Lower lobe of right lung (tissue), 2 donors: ENCODE data around the gene CKMT2. TPM values are rescaled to one million over a fixed set of nuclear protein-coding genes. Genes with fewer than 3 reads are reported as not detected.

Source experiments
- ATAC-seq, 2 donors: fragments of 200-7000 bp; cut with Tn5 transposase; one replicate each; pipeline ENCODE4 v1.9.1; 2020 to 2022; ENCODE audit warnings: mild to moderate bottlenecking in 2 of 2, moderate library complexity in 2 of 2
- DNase-seq: peaks from one replicate; pipeline ENCODE4 v3.0.0-alpha.2; 2020
- H3K27ac ChIP-seq: fragments of 200-600 bp; one replicate; pipeline ENCODE4 v1.8.0; 2022
- H3K27me3 ChIP-seq: fragments of 200-600 bp; one replicate; pipeline ENCODE4 v1.8.0; 2022; ENCODE audit warnings: low read depth
- H3K36me3 ChIP-seq: fragments of 200-600 bp; one replicate; pipeline ENCODE4 v1.8.0; 2022; ENCODE audit warnings: mild to moderate bottlenecking
- H3K4me1 ChIP-seq: fragments of 200-600 bp; one replicate; pipeline ENCODE4 v1.8.0; 2022
- H3K4me3 ChIP-seq: fragments of 200-600 bp; one replicate; pipeline ENCODE4 v1.8.0; 2022; ENCODE audit warnings: mild to moderate bottlenecking
- H3K9me3 ChIP-seq: fragments of 200-600 bp; one replicate; pipeline ENCODE4 v1.8.0; 2022
- intact Hi-C: fragments of 100-400 bp; cut with DNase I; formaldehyde crosslinking; loops from one replicate; pipeline ENCODE4 v1.11.0; 2022
- total RNA-seq: library from RNA; stranded (reverse); fragmentation: NEBNext Ultra II Directional; extraction: Animal tissue kit (Norgen Biotek cat#: 25700); gene quantifications from one replicate; pipeline ENCODE4 v1.2.1, GENCODE V29; 2021
- TF ChIP-seq, protein P1 (sequence below): fragments of 200-600 bp; IDR thresholded peaks from one replicate; pipeline ENCODE4 v1.8.0; 2022; ENCODE audit warnings: antibody characterized with exemption, mild to moderate bottlenecking
- donor health status: DM: no; HTN: yes; CAD: no; lungs with severe emphysema.

The CKMT2 gene
- total RNA-seq, 1 donor from 2014 or later, result 1.4 TPM

DNA sequence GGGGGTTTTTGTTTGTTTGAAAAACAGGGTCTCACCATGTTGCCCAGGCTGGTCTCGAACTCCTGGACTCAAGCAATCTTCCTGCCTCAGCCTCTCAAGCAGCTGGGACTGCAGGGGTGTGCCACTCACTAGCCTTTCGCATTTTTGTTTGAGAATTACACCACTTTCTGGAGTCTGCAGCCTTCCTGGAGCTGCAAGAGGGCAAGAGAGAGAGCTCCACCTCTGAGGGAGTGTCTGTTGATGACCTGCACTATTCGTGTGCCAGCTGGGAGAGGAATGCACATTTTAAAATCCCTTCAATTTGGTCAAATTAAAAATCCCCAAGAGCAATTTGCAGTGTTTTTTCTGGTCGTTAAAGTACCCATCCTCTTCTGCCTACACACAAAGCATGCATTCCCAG is 5.0 kb upstream of the CKMT2 start:
- ATAC-seq, result no peak
- intact Hi-C loops, result no loop called here

DNA sequence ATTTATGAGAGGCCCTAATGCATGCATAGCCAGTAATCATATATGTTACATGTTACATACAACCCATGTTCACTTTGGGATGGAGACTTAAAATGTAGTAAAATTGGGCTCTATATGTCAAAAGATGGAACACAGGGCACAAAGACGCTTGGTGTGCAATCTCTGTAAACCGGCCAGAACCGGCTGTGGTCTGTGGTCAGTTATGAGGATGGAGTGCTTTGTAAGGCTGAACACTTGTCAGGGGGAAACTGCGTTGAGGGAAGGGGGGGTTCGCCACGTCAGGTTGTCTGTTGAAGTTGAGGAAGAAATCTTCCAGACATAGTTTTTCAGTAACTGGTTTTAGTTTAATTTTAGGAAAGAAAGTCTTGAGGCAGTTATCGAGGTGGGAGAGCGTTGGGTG is 2.7 kb upstream of the CKMT2 start:
- intact Hi-C loops, result loop anchor here (5.0 kb wide), 1 partner anchor 62 kb away; no protein-coding TSS in a partner anchor

More for the DNA sequence above, 5.0 kb upstream of the CKMT2 start:
- Histone ChIP-seq H3K27me3 (no peaks in the 10 kb centered on the region), H3K4me1 (peaks cover 8% of the 10 kb centered on the region), H3K9me3 (no peaks in the 10 kb centered on the region), H3K27ac (no peak overlapping the region), H3K36me3 (no peaks in the 10 kb centered on the region), H3K4me3 (no peak overlapping the region)
- DNase-seq, result no peak
- TF ChIP-seq, protein P1, sequence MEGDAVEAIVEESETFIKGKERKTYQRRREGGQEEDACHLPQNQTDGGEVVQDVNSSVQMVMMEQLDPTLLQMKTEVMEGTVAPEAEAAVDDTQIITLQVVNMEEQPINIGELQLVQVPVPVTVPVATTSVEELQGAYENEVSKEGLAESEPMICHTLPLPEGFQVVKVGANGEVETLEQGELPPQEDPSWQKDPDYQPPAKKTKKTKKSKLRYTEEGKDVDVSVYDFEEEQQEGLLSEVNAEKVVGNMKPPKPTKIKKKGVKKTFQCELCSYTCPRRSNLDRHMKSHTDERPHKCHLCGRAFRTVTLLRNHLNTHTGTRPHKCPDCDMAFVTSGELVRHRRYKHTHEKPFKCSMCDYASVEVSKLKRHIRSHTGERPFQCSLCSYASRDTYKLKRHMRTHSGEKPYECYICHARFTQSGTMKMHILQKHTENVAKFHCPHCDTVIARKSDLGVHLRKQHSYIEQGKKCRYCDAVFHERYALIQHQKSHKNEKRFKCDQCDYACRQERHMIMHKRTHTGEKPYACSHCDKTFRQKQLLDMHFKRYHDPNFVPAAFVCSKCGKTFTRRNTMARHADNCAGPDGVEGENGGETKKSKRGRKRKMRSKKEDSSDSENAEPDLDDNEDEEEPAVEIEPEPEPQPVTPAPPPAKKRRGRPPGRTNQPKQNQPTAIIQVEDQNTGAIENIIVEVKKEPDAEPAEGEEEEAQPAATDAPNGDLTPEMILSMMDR, result no peak

DNA sequence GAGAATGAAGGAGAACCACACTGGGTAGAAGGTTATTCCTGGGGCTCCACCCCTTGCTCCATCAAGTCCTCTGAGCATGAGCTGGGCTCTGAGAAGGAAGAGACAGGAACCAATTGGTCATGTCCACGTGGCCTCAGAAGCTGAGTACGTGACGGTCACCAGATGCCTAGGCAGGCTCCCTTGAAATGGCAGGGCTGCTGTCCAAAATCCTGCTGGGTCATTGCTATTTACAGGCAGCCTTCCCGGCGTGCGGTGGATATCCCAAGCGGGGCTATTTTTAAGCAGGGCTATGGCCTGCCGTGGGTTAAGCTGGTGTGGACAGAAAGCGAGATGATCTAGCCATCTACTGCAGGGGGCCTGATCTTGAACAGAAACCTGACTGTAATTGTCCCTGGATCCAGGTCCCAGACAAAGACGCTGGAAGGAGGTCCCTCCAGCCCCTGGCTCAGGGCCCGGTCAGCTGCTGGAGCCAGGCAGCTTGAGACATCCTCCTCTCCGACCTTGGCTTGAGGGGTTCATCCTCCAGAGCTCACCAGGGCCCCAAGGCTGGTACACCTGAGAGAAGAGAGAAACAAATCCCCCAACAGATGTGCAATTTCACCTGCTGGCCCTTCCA is 550 bp upstream of the CKMT2 start:
- ATAC-seq (peak; percentile 17 to 24), DNase-seq (no peak)
- Histone ChIP-seq H3K36me3 (no peaks in the 10 kb centered on the region), H3K4me3 (peak overlapping the region; percentile 47), H3K4me1 (peaks cover 29% of the 10 kb centered on the region), H3K27me3 (no peaks in the 10 kb centered on the region), H3K9me3 (no peaks in the 10 kb centered on the region), H3K27ac (peak overlapping the region; percentile 11)
- TF ChIP-seq, protein P1, result no peak
- intact Hi-C loops, result loop anchor here (5.0 kb wide), 1 partner anchor 60 kb away; no protein-coding TSS in a partner anchor

More for the DNA sequence above, 2.7 kb upstream of the CKMT2 start:
- H3K27me3 ChIP-seq, result no peaks in the 10 kb centered on the region
- H3K4me1 ChIP-seq, result peaks cover 22% of the 10 kb centered on the region
- DNase-seq, result no peak
- TF ChIP-seq, protein P1, result no peak
- H3K27ac ChIP-seq, result no peak overlapping the region
- no peaks in the 10 kb centered on the region for H3K36me3 ChIP-seq
- ATAC-seq, result no peak
- no peaks in the 10 kb centered on the region for H3K9me3 ChIP-seq
- H3K4me3 ChIP-seq, result no peak overlapping the region

DNA sequence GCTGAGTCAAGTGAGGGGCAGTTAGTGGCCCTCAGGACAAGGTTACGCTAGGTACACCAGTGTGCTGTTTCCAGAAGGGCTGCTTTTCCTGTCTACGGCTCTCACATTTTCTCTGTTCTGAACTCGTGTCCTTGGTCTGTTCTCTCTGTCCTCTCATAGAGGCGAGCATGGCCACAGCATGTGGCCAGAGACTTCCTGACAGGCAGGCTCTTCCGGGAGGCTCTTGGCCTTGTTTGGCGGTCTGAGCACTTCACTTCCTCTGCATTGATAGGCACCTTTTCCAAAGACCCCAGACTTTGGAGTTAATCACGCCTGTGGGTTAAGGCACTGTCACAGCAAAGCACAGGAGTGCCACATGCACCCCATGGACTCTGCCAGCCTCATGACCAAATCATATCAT is 1.2 kb downstream of the CKMT2 start:
- intact Hi-C loops, result loop anchor here (5.0 kb wide), 1 partner anchor 58 kb away; no protein-coding TSS in a partner anchor
- Histone ChIP-seq H3K36me3 (no peaks in the 10 kb centered on the region), H3K9me3 (no peaks in the 10 kb centered on the region), H3K27ac (no peak overlapping the region), H3K27me3 (no peaks in the 10 kb centered on the region), H3K4me1 (peaks cover 29% of the 10 kb centered on the region), H3K4me3 (no peak overlapping the region)
- ATAC-seq, result no peak
- no peak for DNase-seq
- TF ChIP-seq, protein P1, result no peak

DNA sequence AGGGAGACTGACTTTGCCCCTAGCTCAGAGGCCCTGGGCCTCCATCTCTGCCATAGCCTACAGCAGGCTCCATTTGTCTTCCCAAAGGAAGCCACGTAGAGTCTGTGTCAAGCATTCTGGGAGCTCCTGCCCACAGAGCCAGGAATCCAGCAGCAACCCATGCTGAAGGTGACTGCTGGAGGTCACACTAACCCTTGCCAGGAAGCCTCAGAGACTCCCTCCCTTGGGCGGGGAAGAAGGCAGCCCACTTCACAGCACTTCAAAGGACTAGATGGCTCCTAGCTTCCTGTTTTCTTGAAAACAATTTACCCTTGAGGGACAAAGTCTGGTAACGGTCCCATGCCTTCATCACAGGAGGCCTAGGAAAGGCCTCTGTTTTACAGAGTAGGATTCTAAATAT is 1.7 kb downstream of the CKMT2 start:
- TF ChIP-seq, protein P1, result no peak
- intact Hi-C loops, result loop anchor here (5.0 kb wide), 1 partner anchor 58 kb away; no protein-coding TSS in a partner anchor

More for the DNA sequence above, 1.7 kb downstream of the CKMT2 start:
- H3K9me3 ChIP-seq, result no peaks in the 10 kb centered on the region
- no peak overlapping the region for H3K4me3 ChIP-seq
- no peak overlapping the region for H3K27ac ChIP-seq
- no peak for DNase-seq
- no peaks in the 10 kb centered on the region for H3K27me3 ChIP-seq
- H3K4me1 ChIP-seq, result peaks cover 29% of the 10 kb centered on the region
- no peak for ATAC-seq
- H3K36me3 ChIP-seq, result no peaks in the 10 kb centered on the region
